ENCODE results near the gene ART4.
A peak's percentile ranks its signal among the peaks of the same experiment; 100 is the strongest.

Gene ART4

GRCh38 chr12:14810167-14810952 is 33.0 kb downstream of the ART4 start:
- peak in 1 of 3 experiments; percentile 27 for DNase-seq

GRCh38 chr12:14803830-14804160 is 39.5 kb downstream of the ART4 start:
- no peak for DNase-seq

- DNase-seq: peak; percentile 98 to 100 (median 98)
These were observed 40.1 kb downstream of the ART4 start, which contains the start of the genes C12orf60 and WBP11 for GRCh38 chr12:14803011-14803829. TSS of gene C12orf60 (plus strand) at chr12:14803670. CDS start at chr12:14822936, 19,266 bp downstream. TSS of gene WBP11 (minus strand) at chr12:14803478. CDS start at chr12:14801383, 2,095 bp downstream.

- peak in 1 of 3 experiments; percentile 6 for DNase-seq
These were observed 40.7 kb downstream of the ART4 start for GRCh38 chr12:14802721-14803010.

- no peak for DNase-seq
These were observed 41.1 kb downstream of the ART4 start for GRCh38 chr12:14802247-14802646.

GRCh38 chr12:14795028-14795448 is 48.3 kb downstream of the ART4 start:
- no peak for DNase-seq

- DNase-seq: no peak
These were observed 57.8 kb downstream of the ART4 start for GRCh38 chr12:14785568-14785967.

- DNase-seq: no peak
These were observed 58.9 kb downstream of the ART4 start for GRCh38 chr12:14784471-14784870.

- DNase-seq: no peak
These were observed 60.6 kb downstream of the ART4 start for GRCh38 chr12:14782756-14783155.

GRCh38 chr12:14781563-14781962 is 61.8 kb downstream of the ART4 start:
- DNase-seq: no peak

- DNase-seq: no peak
These were observed 62.5 kb downstream of the ART4 start for GRCh38 chr12:14780859-14781258.

- DNase-seq: no peak
These were observed 63.5 kb downstream of the ART4 start for GRCh38 chr12:14779834-14780233.

- peak in 2 of 3 experiments; percentile 75 to 92 for DNase-seq
These were observed 66.1 kb downstream of the ART4 start for GRCh38 chr12:14777271-14777670.

GRCh38 chr12:14776236-14776961 is 66.9 kb downstream of the ART4 start:
- DNase-seq: peak in 1 of 3 experiments; percentile 69

GRCh38 chr12:14775636-14775980 is 67.7 kb downstream of the ART4 start:
- no peak for DNase-seq

Data from NCI-H1417 (cell line).